Glutamatergic neuron (in vitro differentiated cells): ENCODE measurements around the gene UPF3A. TPM values are rescaled to one million over a fixed set of nuclear protein-coding genes. Genes with fewer than 3 reads are reported as not detected.

ENCODE experiments used
- DNase-seq: peaks from one replicate; pipeline ENCODE4 v3.0.0; 2022
- H3K27ac Mint-ChIP-seq: one replicate; pipeline ENCODE4 v1.8.0; 2020; ENCODE audit warnings: mild to moderate bottlenecking, mixed read lengths, inconsistent platforms; ENCODE audit not compliant: unreplicated experiment
- H3K27me3 Mint-ChIP-seq: one replicate; pipeline ENCODE4 v1.8.0; 2020; ENCODE audit warnings: mild to moderate bottlenecking, moderate library complexity, mixed read lengths, inconsistent platforms; ENCODE audit not compliant: unreplicated experiment
- H3K36me3 Mint-ChIP-seq: one replicate; pipeline ENCODE4 v1.8.0; 2020; ENCODE audit warnings: mild to moderate bottlenecking, mixed read lengths, inconsistent platforms; ENCODE audit not compliant: unreplicated experiment
- H3K4me1 Mint-ChIP-seq: one replicate; pipeline ENCODE4 v1.8.0; 2020; ENCODE audit warnings: mild to moderate bottlenecking, low read depth, mixed read lengths, inconsistent platforms; ENCODE audit not compliant: unreplicated experiment
- H3K4me3 Mint-ChIP-seq: one replicate; pipeline ENCODE4 v1.8.0; 2020; ENCODE audit warnings: mild to moderate bottlenecking, mixed read lengths, inconsistent platforms; ENCODE audit not compliant: unreplicated experiment
- H3K9me3 Mint-ChIP-seq: one replicate; pipeline ENCODE4 v1.8.0; 2020; ENCODE audit warnings: mild to moderate bottlenecking, moderate library complexity, mixed read lengths, inconsistent platforms; ENCODE audit not compliant: unreplicated experiment
- total RNA-seq: library from RNA; stranded (reverse); fragmentation: NEBNext Ultra II Directional; extraction: Animal tissue kit (Norgen Biotek cat#: 25700); gene quantifications from one replicate; pipeline ENCODE4 v1.2.1, GENCODE V29; 2021; ENCODE audit not compliant: unreplicated experiment
- TF ChIP-seq, protein P1 (sequence below): fragments of 200-600 bp; sonication (generic); IDR thresholded peaks from one replicate; pipeline ENCODE4 v1.5.0; 2021; ENCODE audit not compliant: partially characterized antibody, unreplicated experiment

The UPF3A gene
- total RNA-seq, 1 donor from 2014 or later: 108 TPM

DNA sequence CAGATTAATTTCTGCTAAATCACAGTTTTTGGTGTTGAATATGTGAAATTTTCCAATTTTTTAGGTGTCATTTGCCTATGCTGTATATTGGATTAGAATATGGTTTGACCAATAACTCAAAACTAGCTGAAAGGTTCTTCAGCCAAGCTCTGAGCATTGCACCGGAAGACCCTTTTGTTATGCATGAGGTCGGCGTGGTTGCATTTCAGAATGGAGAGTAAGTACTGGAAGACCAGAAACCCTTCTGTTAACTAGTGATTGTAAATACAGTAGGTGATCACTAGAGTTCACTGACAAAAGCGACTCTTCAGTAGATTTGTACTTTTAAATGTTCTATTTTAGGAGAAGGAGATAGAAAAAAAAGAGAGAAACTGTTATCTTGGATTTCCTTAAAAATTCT, 24.4 kb upstream of the UPF3A start:
- Mint-ChIP-seq H3K4me1 (peaks cover 4% of the 10 kb centered on the region), H3K36me3 (no peaks in the 10 kb centered on the region), H3K27me3 (no peaks in the 10 kb centered on the region), H3K9me3 (no peaks in the 10 kb centered on the region), H3K27ac (no peak overlapping the region), H3K4me3 (no peak overlapping the region)
- no peak for DNase-seq
- TF ChIP-seq, protein P1, sequence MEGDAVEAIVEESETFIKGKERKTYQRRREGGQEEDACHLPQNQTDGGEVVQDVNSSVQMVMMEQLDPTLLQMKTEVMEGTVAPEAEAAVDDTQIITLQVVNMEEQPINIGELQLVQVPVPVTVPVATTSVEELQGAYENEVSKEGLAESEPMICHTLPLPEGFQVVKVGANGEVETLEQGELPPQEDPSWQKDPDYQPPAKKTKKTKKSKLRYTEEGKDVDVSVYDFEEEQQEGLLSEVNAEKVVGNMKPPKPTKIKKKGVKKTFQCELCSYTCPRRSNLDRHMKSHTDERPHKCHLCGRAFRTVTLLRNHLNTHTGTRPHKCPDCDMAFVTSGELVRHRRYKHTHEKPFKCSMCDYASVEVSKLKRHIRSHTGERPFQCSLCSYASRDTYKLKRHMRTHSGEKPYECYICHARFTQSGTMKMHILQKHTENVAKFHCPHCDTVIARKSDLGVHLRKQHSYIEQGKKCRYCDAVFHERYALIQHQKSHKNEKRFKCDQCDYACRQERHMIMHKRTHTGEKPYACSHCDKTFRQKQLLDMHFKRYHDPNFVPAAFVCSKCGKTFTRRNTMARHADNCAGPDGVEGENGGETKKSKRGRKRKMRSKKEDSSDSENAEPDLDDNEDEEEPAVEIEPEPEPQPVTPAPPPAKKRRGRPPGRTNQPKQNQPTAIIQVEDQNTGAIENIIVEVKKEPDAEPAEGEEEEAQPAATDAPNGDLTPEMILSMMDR: no peak

DNA sequence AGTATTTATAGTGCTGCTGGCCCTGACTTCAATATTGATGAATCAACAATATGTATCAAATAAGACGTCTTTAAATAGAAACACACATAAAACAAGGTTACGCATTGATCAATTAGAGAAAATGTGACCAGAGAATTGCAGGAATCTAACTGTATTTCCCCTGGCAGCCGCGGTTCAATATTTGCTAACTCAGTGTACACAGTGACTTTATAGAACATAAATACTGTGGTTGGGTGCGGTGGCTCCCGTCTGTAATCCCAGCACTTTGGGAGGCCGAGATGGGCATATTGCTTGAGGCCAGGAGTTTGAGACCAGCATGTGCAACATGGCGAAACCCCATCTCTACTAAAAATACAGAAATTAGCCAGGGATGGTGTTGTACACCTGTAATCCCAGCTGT, 22.8 kb upstream of the UPF3A start:
- H3K4me3 Mint-ChIP-seq: no peak overlapping the region
- DNase-seq: no peak
- no peaks in the 10 kb centered on the region for H3K36me3 Mint-ChIP-seq

DNA sequence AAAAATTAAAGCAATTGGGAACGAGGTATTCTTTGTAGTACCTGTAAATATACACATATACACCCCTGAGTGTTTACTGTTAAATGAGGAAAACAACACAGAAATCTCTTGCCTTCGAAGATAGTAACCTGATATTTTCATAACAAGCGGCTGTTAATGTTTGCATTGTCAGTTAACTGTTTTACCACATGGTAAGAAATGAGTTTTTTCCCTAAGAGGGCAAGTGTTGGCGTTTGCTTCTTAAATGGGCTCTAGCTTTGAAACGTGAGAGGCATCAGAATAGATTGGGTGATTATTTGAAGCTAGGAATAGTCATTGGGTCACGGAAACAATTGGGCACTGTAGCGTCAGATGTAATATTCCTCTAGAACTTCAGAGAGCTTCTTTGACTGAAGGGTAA, 22.0 kb upstream of the UPF3A start:
- H3K36me3 Mint-ChIP-seq: no peaks in the 10 kb centered on the region
- H3K4me3 Mint-ChIP-seq: no peak overlapping the region
- DNase-seq: no peak
- H3K27me3 Mint-ChIP-seq: no peaks in the 10 kb centered on the region
- no peaks in the 10 kb centered on the region for H3K9me3 Mint-ChIP-seq
- H3K27ac Mint-ChIP-seq: no peak overlapping the region
- peaks cover 4% of the 10 kb centered on the region for H3K4me1 Mint-ChIP-seq
- TF ChIP-seq, protein P1: no peak

More for the DNA sequence above, 22.8 kb upstream of the UPF3A start:
- Mint-ChIP-seq H3K27me3 (no peaks in the 10 kb centered on the region), H3K27ac (no peak overlapping the region), H3K4me1 (peaks cover 4% of the 10 kb centered on the region), H3K9me3 (no peaks in the 10 kb centered on the region)
- TF ChIP-seq, protein P1: no peak

DNA sequence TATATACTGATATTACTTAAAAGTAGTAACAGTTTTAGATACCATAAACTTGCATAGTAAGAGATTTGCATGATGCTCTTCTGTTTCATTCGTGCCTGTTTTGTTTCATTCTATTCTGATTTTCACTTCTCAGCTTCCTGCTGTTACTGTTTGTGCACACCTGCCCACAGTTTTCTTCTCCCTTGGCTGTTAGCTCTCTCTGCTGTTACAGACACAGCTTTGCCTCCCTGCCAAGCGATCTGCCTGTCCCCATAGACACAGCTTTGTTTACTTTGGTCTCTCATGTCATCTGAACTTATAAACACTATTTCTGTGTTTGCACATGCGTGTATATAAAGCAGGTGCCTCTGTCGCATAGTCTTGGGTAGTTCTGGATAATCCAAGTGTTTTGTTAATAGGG, 21.4 kb upstream of the UPF3A start:
- TF ChIP-seq, protein P1: no peak
- no peaks in the 10 kb centered on the region for H3K9me3 Mint-ChIP-seq
- H3K27me3 Mint-ChIP-seq: no peaks in the 10 kb centered on the region
- H3K4me1 Mint-ChIP-seq: peaks cover 4% of the 10 kb centered on the region
- no peak overlapping the region for H3K27ac Mint-ChIP-seq
- no peak overlapping the region for H3K4me3 Mint-ChIP-seq
- H3K36me3 Mint-ChIP-seq: no peaks in the 10 kb centered on the region
- no peak for DNase-seq

DNA sequence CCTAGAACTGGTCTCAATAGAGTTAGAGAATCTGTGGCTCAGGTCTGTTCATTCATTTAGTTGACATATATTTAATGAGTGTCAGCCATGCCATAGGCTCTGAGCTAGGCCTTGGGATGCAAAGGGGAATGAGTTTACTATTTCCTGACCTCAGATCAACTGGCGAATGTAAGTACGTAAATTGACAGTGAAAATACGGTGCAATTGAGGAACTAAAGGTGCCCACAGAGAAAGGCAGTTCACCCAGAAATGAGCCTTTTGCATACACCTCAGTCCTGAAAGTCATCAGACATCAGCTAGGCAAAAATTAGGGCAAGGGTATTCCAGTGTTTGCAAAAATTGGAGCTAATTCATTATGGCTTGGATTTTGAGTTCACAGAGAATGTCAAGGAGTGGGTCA, 20.6 kb upstream of the UPF3A start:
- TF ChIP-seq, protein P1: no peak
- peaks cover 4% of the 10 kb centered on the region for H3K4me1 Mint-ChIP-seq
- no peak for DNase-seq
- no peaks in the 10 kb centered on the region for H3K36me3 Mint-ChIP-seq
- H3K27ac Mint-ChIP-seq: no peak overlapping the region
- no peaks in the 10 kb centered on the region for H3K9me3 Mint-ChIP-seq
- no peaks in the 10 kb centered on the region for H3K27me3 Mint-ChIP-seq
- no peak overlapping the region for H3K4me3 Mint-ChIP-seq
